Neural cell (in vitro differentiated cells): Measurements from ENCODE around the gene SLC7A8. TPM values are rescaled to one million over a fixed set of nuclear protein-coding genes. Genes with fewer than 3 reads are reported as not detected.
"Not testable (repeated sequence)": the region's sequence is repeated elsewhere in the genome, so short reads cannot be mapped to it uniquely, and the experiment has no call there.

ENCODE experiments used
- H2AFZ ChIP-seq: fragments of 200-600, 300-800 bp; sonication (generic), shearing (Covaris generic); 2 replicates; pipeline ENCODE4 v1.6.0; 2014; ENCODE audit warnings: low read depth, mild to moderate bottlenecking, antibody characterized with exemption, low read length, moderate library complexity
- H3F3A ChIP-seq: fragments of 200-600 bp; shearing (Covaris generic); 2 replicates; pipeline ENCODE4 v1.6.1; 2016; ENCODE audit warnings: mild to moderate bottlenecking, moderate library complexity, mixed read lengths, antibody characterized with exemption, low read length; ENCODE audit not compliant: insufficient read depth, poor library complexity, severe bottlenecking
- H3K27ac ChIP-seq: fragments of 200-600, 300-800 bp; sonication (generic), shearing (Covaris generic); 2 replicates; pipeline ENCODE4 v1.5.1; 2014; ENCODE audit warnings: mild to moderate bottlenecking, low read length, moderate library complexity
- H3K27me3 ChIP-seq: fragments of 300-800, 200-600 bp; sonication (generic), shearing (Covaris generic); 2 replicates; pipeline ENCODE4 v1.6.0; 2014; ENCODE audit warnings: mild to moderate bottlenecking, low read depth, low read length, moderate library complexity; ENCODE audit not compliant: insufficient read depth
- H3K36me3 ChIP-seq: fragments of 300-800, 200-600 bp; sonication (generic), shearing (Covaris generic); 2 replicates; pipeline ENCODE4 v1.5.1; 2014; ENCODE audit warnings: mild to moderate bottlenecking, antibody characterized with exemption, low read length, moderate library complexity; ENCODE audit not compliant: insufficient read depth
- H3K4me2 ChIP-seq: fragments of 300-800, 200-600 bp; sonication (generic), shearing (Covaris generic); 2 replicates; pipeline ENCODE4 v1.6.0; 2014; ENCODE audit warnings: mild to moderate bottlenecking, low read length
- H3K4me3 ChIP-seq: fragments of 300-800, 200-600 bp; sonication (generic), shearing (Covaris generic); 2 replicates; pipeline ENCODE4 v1.5.1; 2014; ENCODE audit warnings: mild to moderate bottlenecking, low read length, moderate library complexity
- H3K79me2 ChIP-seq: fragments of 200-600 bp; shearing (Covaris generic); replicated peaks from 2 replicates; pipeline ENCODE4 v1.6.0; 2014; ENCODE audit warnings: mild to moderate bottlenecking, low read length, moderate library complexity; ENCODE audit not compliant: insufficient read depth
- H3K9ac ChIP-seq: fragments of 300-800, 200-600 bp; sonication (generic), shearing (Covaris generic); 2 replicates; pipeline ENCODE4 v1.6.1; 2016; ENCODE audit warnings: mild to moderate bottlenecking, low read length, mixed read lengths
- H3K9me2 ChIP-seq: fragments of 200-600 bp; shearing (Covaris generic); 2 replicates; pipeline ENCODE4 v1.6.1; 2016; ENCODE audit warnings: mild to moderate bottlenecking, low read length, mixed read lengths; ENCODE audit not compliant: insufficient read depth
- H3K9me3 ChIP-seq: fragments of 200-600, 300-800 bp; sonication (generic), shearing (Covaris generic); 2 replicates; pipeline ENCODE4 v1.6.1; 2016; ENCODE audit warnings: mild to moderate bottlenecking, mixed run types, low read length, moderate library complexity, mixed read lengths
- H4K20me1 ChIP-seq: fragments of 200-600 bp; shearing (Covaris generic); 2 replicates; pipeline ENCODE4 v1.6.1; 2016; ENCODE audit warnings: mild to moderate bottlenecking, mixed run types; ENCODE audit not compliant: insufficient read depth
- CTCF ChIP-seq: fragments of 450-650 bp; IDR thresholded peaks from 2 replicates; pipeline ENCODE4 v1.5.1; 2014; ENCODE audit warnings: antibody characterized with exemption, mild to moderate bottlenecking, moderate library complexity; ENCODE audit not compliant: poor library complexity, severe bottlenecking
- EP300 ChIP-seq: fragments of 450-650 bp; conservative IDR thresholded peaks from 2 replicates; pipeline ENCODE4 v1.6.1; 2014; ENCODE audit warnings: antibody characterized with exemption, mild to moderate bottlenecking, moderate library complexity; ENCODE audit not compliant: poor library complexity, severe bottlenecking
- EZH2 ChIP-seq: fragments of 200-600, 300-800 bp; shearing (Covaris generic), sonication (generic); IDR thresholded peaks from 2 replicates; pipeline ENCODE4 v1.6.1; 2014; ENCODE audit warnings: antibody characterized with exemption, low read length, borderline replicate concordance, mild to moderate bottlenecking; ENCODE audit not compliant: insufficient read depth, poor library complexity, severe bottlenecking
- MXI1 ChIP-seq: fragments of 450-650 bp; conservative IDR thresholded peaks from 2 replicates; pipeline ENCODE4 v1.6.1; 2014; ENCODE audit warnings: antibody characterized with exemption, mild to moderate bottlenecking; ENCODE audit not compliant: poor library complexity, severe bottlenecking
- POLR2AphosphoS5 ChIP-seq: IDR thresholded peaks from 2 replicates; pipeline ENCODE4 v1.6.1; 2012
- RAD21 ChIP-seq: fragments of 450-650 bp; conservative IDR thresholded peaks from 2 replicates; pipeline ENCODE4 v1.6.1; 2014; ENCODE audit warnings: antibody characterized with exemption, mild to moderate bottlenecking, moderate library complexity
- REST ChIP-seq: IDR thresholded peaks from 2 replicates; pipeline ENCODE4 v1.6.1; 2012; ENCODE audit warnings: borderline replicate concordance
- SMC3 ChIP-seq: fragments of 450-650 bp; conservative IDR thresholded peaks from 2 replicates; pipeline ENCODE4 v1.6.1; 2014; ENCODE audit warnings: antibody characterized with exemption, mild to moderate bottlenecking, moderate library complexity; ENCODE audit not compliant: poor library complexity
- TAF1 ChIP-seq: IDR thresholded peaks from 2 replicates; pipeline ENCODE4 v1.6.1; 2012; ENCODE audit warnings: low read depth
- polyA plus RNA-seq: library from polyadenylated mRNA; depleted of rRNA; stranded (reverse); fragments of >200 nt; gene quantifications from 2 replicates; pipeline ENCODE4 v1.2.3, GENCODE V29; 2014

SLC7A8 gene
- polyA plus RNA-seq, 1 donor from 2014 or later: 0.21 TPM

GRCh38 chr14:23110579-23111365 is 72.7 kb downstream of the SLC7A8 start:
- Histone ChIP-seq H3F3A (no peaks in the 10 kb centered on the region), H2AFZ (no peak overlapping the region), H3K36me3 (no peaks in the 10 kb centered on the region), H3K27ac (no peak overlapping the region), H3K27me3 (no peaks in the 10 kb centered on the region), H3K79me2 (no peaks in the 10 kb centered on the region), H3K4me3 (no peak overlapping the region), H3K9me2 (no peaks in the 10 kb centered on the region), H4K20me1 (no peaks in the 10 kb centered on the region), H3K9me3 (no peaks in the 10 kb centered on the region), H3K9ac (no peak overlapping the region), H3K4me2 (no peak overlapping the region)
- no peak for TF ChIP-seq CTCF
- no peak for TF ChIP-seq RAD21
- no peak for TF ChIP-seq EP300
- TF ChIP-seq POLR2AphosphoS5: no peak
- TF ChIP-seq TAF1: no peak
- TF ChIP-seq SMC3: no peak
- TF ChIP-seq EZH2: no peak
- no peak for TF ChIP-seq MXI1
- no peak for TF ChIP-seq REST

- Histone ChIP-seq H2AFZ (no peak overlapping the region), H3K9ac (no peak overlapping the region), H3F3A (no peaks in the 10 kb centered on the region), H3K4me2 (no peak overlapping the region), H3K9me2 (no peaks in the 10 kb centered on the region), H3K36me3 (no peaks in the 10 kb centered on the region), H3K27me3 (no peaks in the 10 kb centered on the region), H3K27ac (no peak overlapping the region), H3K79me2 (no peaks in the 10 kb centered on the region), H3K4me3 (no peak overlapping the region), H4K20me1 (no peaks in the 10 kb centered on the region), H3K9me3 (no peaks in the 10 kb centered on the region)
- TF ChIP-seq CTCF (no peak), MXI1 (no peak)
These were observed 73.7 kb downstream of the SLC7A8 start for GRCh38 chr14:23109769-23110168.

GRCh38 chr14:23108169-23108568 is 75.3 kb downstream of the SLC7A8 start:
- not testable (repeated sequence) for H3F3A ChIP-seq, H3K9me2 ChIP-seq, H3K9me3 ChIP-seq, H3K9ac ChIP-seq, H3K4me2 ChIP-seq, H3K27ac ChIP-seq, H2AFZ ChIP-seq, H4K20me1 ChIP-seq, H3K79me2 ChIP-seq, H3K4me3 ChIP-seq, H3K36me3 ChIP-seq, H3K27me3 ChIP-seq

GRCh38 chr14:23107620-23108019 is 75.8 kb downstream of the SLC7A8 start:
- H4K20me1 ChIP-seq, H3F3A ChIP-seq, H3K9me3 ChIP-seq, H2AFZ ChIP-seq, H3K9ac ChIP-seq, H3K36me3 ChIP-seq, H3K9me2 ChIP-seq, H3K4me3 ChIP-seq, H3K79me2 ChIP-seq, H3K4me2 ChIP-seq, H3K27ac ChIP-seq, H3K27me3 ChIP-seq: not testable (repeated sequence)
